ENCODE measurements around the gene DNTT. TPM values are rescaled to one million over a fixed set of nuclear protein-coding genes. Genes with fewer than 3 reads are reported as not detected.

Gene DNTT
- total RNA-seq, 2 donors from 2014 or later = not detected

GRCh38 chr10:96370584-96371157 lies 66.4 kb downstream of the DNTT start:
- DNase-seq = peak in 2 of 3 donors; percentile 14 to 45
- ATAC-seq = peak; percentile 25
- H3K4me1 Mint-ChIP-seq = peaks cover 16% of the 10 kb centered on the region

GRCh38 chr10:96371356-96371755 lies 67.1 kb downstream of the DNTT start:
- Mint-ChIP-seq H3K4me1 (peaks cover 17% of the 10 kb centered on the region), H3K27ac (no peak overlapping the region), H3K4me3 (no peak overlapping the region), H3K36me3 (ENCODE audit: low read depth) (no peaks in the 10 kb centered on the region), H3K27me3 (peaks cover 25% of the 10 kb centered on the region)
- no peaks in the 10 kb centered on the region for H3K9me3 ChIP-seq (ENCODE audit: control insufficient read depth, low read length, poor library complexity, severe bottlenecking)
- ATAC-seq (no peak), DNase-seq (no peak)

More at GRCh38 chr10:96370584-96371157, 66.4 kb downstream of the DNTT start:
- H3K36me3 Mint-ChIP-seq (ENCODE audit: low read depth) = no peaks in the 10 kb centered on the region
- H3K27ac Mint-ChIP-seq = no peak overlapping the region
- peaks cover 22% of the 10 kb centered on the region for H3K27me3 Mint-ChIP-seq
- H3K9me3 ChIP-seq (ENCODE audit: control insufficient read depth, low read length, poor library complexity, severe bottlenecking) = no peaks in the 10 kb centered on the region
- no peak overlapping the region for H3K4me3 Mint-ChIP-seq

GRCh38 chr10:96374004-96374403 lies 69.8 kb downstream of the DNTT start:
- no peak overlapping the region for H3K27ac Mint-ChIP-seq
- peaks cover 18% of the 10 kb centered on the region for H3K4me1 Mint-ChIP-seq
- H3K9me3 ChIP-seq (ENCODE audit: control insufficient read depth, low read length, poor library complexity, severe bottlenecking) = no peaks in the 10 kb centered on the region
- DNase-seq (no peak), ATAC-seq (no peak)
- peaks cover 39% of the 10 kb centered on the region for H3K27me3 Mint-ChIP-seq
- peak overlapping the region; percentile 84 for H3K4me3 Mint-ChIP-seq
- no peaks in the 10 kb centered on the region for H3K36me3 Mint-ChIP-seq (ENCODE audit: low read depth)

- no peak overlapping the region for H3K27ac Mint-ChIP-seq
- H3K27me3 Mint-ChIP-seq = peaks cover 39% of the 10 kb centered on the region
- H3K36me3 Mint-ChIP-seq (ENCODE audit: low read depth) = no peaks in the 10 kb centered on the region
- ATAC-seq (no peak), DNase-seq (no peak)
- no peaks in the 10 kb centered on the region for H3K9me3 ChIP-seq (ENCODE audit: control insufficient read depth, low read length, poor library complexity, severe bottlenecking)
- H3K4me1 Mint-ChIP-seq = peaks cover 18% of the 10 kb centered on the region
- H3K4me3 Mint-ChIP-seq = peak overlapping the region; percentile 84
Observed at GRCh38 chr10:96374639-96374984, 70.4 kb downstream of the DNTT start.

GRCh38 chr10:96374985-96375830 lies 71.0 kb downstream of the DNTT start:
- peak overlapping the region; percentile 84 for H3K4me3 Mint-ChIP-seq
- no peaks in the 10 kb centered on the region for H3K9me3 ChIP-seq (ENCODE audit: control insufficient read depth, low read length, poor library complexity, severe bottlenecking)
- ATAC-seq (peak; percentile 95), DNase-seq (peak; percentile 38 to 63 (median 41))
- peaks cover 18% of the 10 kb centered on the region for H3K4me1 Mint-ChIP-seq
- H3K27me3 Mint-ChIP-seq = peaks cover 39% of the 10 kb centered on the region
- peak overlapping the region; percentile 22 for H3K27ac Mint-ChIP-seq
- no peaks in the 10 kb centered on the region for H3K36me3 Mint-ChIP-seq (ENCODE audit: low read depth)

GRCh38 chr10:96376483-96376882 lies 72.2 kb downstream of the DNTT start:
- Mint-ChIP-seq H3K4me3 (no peak overlapping the region), H3K27ac (no peak overlapping the region), H3K27me3 (peaks cover 44% of the 10 kb centered on the region), H3K4me1 (peaks cover 18% of the 10 kb centered on the region), H3K36me3 (ENCODE audit: low read depth) (peaks cover 4% of the 10 kb centered on the region)
- DNase-seq = no peak
- H3K9me3 ChIP-seq (ENCODE audit: control insufficient read depth, low read length, poor library complexity, severe bottlenecking) = no peaks in the 10 kb centered on the region
- ATAC-seq = no peak

- peaks cover 42% of the 10 kb centered on the region for H3K27me3 Mint-ChIP-seq
- peaks cover 7% of the 10 kb centered on the region for H3K36me3 Mint-ChIP-seq (ENCODE audit: low read depth)
- no peak overlapping the region for H3K27ac Mint-ChIP-seq
- no peak overlapping the region for H3K4me3 Mint-ChIP-seq
- H3K4me1 Mint-ChIP-seq = peaks cover 18% of the 10 kb centered on the region
- H3K9me3 ChIP-seq (ENCODE audit: control insufficient read depth, low read length, poor library complexity, severe bottlenecking) = no peaks in the 10 kb centered on the region
- ATAC-seq (no peak), DNase-seq (no peak)
Observed at GRCh38 chr10:96377816-96378294, 73.6 kb downstream of the DNTT start.

GRCh38 chr10:96378741-96379140 lies 74.5 kb downstream of the DNTT start:
- no peaks in the 10 kb centered on the region for H3K9me3 ChIP-seq (ENCODE audit: control insufficient read depth, low read length, poor library complexity, severe bottlenecking)
- H3K27ac Mint-ChIP-seq = no peak overlapping the region
- no peak overlapping the region for H3K4me3 Mint-ChIP-seq
- H3K4me1 Mint-ChIP-seq = peaks cover 18% of the 10 kb centered on the region
- H3K27me3 Mint-ChIP-seq = peaks cover 43% of the 10 kb centered on the region
- ATAC-seq (no peak), DNase-seq (no peak)
- H3K36me3 Mint-ChIP-seq (ENCODE audit: low read depth) = peaks cover 7% of the 10 kb centered on the region

GRCh38 chr10:96379758-96380157 lies 75.5 kb downstream of the DNTT start:
- H3K4me3 Mint-ChIP-seq = no peak overlapping the region
- H3K36me3 Mint-ChIP-seq (ENCODE audit: low read depth) = peaks cover 8% of the 10 kb centered on the region
- no peak for ATAC-seq
- DNase-seq = no peak
- no peaks in the 10 kb centered on the region for H3K9me3 ChIP-seq (ENCODE audit: control insufficient read depth, low read length, poor library complexity, severe bottlenecking)
- no peak overlapping the region for H3K27ac Mint-ChIP-seq
- peaks cover 12% of the 10 kb centered on the region for H3K4me1 Mint-ChIP-seq
- H3K27me3 Mint-ChIP-seq = peaks cover 42% of the 10 kb centered on the region

- DNase-seq = no peak
- ATAC-seq = peak; percentile 33
- Mint-ChIP-seq H3K27me3 (peaks cover 40% of the 10 kb centered on the region), H3K4me3 (no peak overlapping the region), H3K4me1 (peaks cover 2% of the 10 kb centered on the region), H3K36me3 (ENCODE audit: low read depth) (peaks cover 11% of the 10 kb centered on the region), H3K27ac (no peak overlapping the region)
- no peaks in the 10 kb centered on the region for H3K9me3 ChIP-seq (ENCODE audit: control insufficient read depth, low read length, poor library complexity, severe bottlenecking)
Observed at GRCh38 chr10:96380821-96381220, 76.6 kb downstream of the DNTT start.

- ATAC-seq = no peak
- DNase-seq = no peak
- Mint-ChIP-seq H3K36me3 (ENCODE audit: low read depth) (peaks cover 11% of the 10 kb centered on the region), H3K4me1 (no peaks in the 10 kb centered on the region), H3K27ac (no peak overlapping the region), H3K27me3 (peaks cover 50% of the 10 kb centered on the region), H3K4me3 (no peak overlapping the region)
- H3K9me3 ChIP-seq (ENCODE audit: control insufficient read depth, low read length, poor library complexity, severe bottlenecking) = no peaks in the 10 kb centered on the region
Observed at GRCh38 chr10:96384506-96384905, 80.3 kb downstream of the DNTT start.

- Mint-ChIP-seq H3K4me1 (no peaks in the 10 kb centered on the region), H3K36me3 (ENCODE audit: low read depth) (peaks cover 7% of the 10 kb centered on the region), H3K27ac (no peak overlapping the region), H3K4me3 (no peak overlapping the region), H3K27me3 (peaks cover 53% of the 10 kb centered on the region)
- ATAC-seq (no peak), DNase-seq (no peak)
- H3K9me3 ChIP-seq (ENCODE audit: control insufficient read depth, low read length, poor library complexity, severe bottlenecking) = no peaks in the 10 kb centered on the region
Observed at GRCh38 chr10:96387161-96387560, 82.9 kb downstream of the DNTT start.

- H3K4me3 Mint-ChIP-seq = no peak overlapping the region
- DNase-seq (no peak), ATAC-seq (no peak)
- no peaks in the 10 kb centered on the region for H3K9me3 ChIP-seq (ENCODE audit: control insufficient read depth, low read length, poor library complexity, severe bottlenecking)
- peaks cover 54% of the 10 kb centered on the region for H3K27me3 Mint-ChIP-seq
- H3K4me1 Mint-ChIP-seq = no peaks in the 10 kb centered on the region
- H3K27ac Mint-ChIP-seq = no peak overlapping the region
- H3K36me3 Mint-ChIP-seq (ENCODE audit: low read depth) = peaks cover 6% of the 10 kb centered on the region
Observed at GRCh38 chr10:96387601-96388000, 83.4 kb downstream of the DNTT start.

All from T-helper 17 cell (primary cell).